HL-60 (cell line): ENCODE results near the gene SERPINC1.

ENCODE experiments used
- CTCF ChIP-seq: IDR thresholded peaks from one replicate; pipeline ENCODE4 v1.5.1; 2011; ENCODE audit warnings: low read length, control low read depth, inconsistent platforms; ENCODE audit not compliant: insufficient read depth
- GABPA ChIP-seq: IDR thresholded peaks from 2 replicates; pipeline ENCODE4 v1.6.1; 2012; ENCODE audit warnings: low read depth
- POLR2AphosphoS5 ChIP-seq: IDR thresholded peaks from 2 replicates; pipeline ENCODE4 v1.6.1; 2012; ENCODE audit warnings: low read depth
- REST ChIP-seq: IDR thresholded peaks from 2 replicates; pipeline ENCODE4 v1.6.1; 2012; ENCODE audit warnings: low read depth; ENCODE audit not compliant: insufficient replicate concordance

GRCh38 chr1:173937062-173937461 lies 19.9 kb upstream of the SERPINC1 start:
- TF ChIP-seq CTCF: no peak
- no peak for TF ChIP-seq POLR2AphosphoS5
- TF ChIP-seq GABPA: no peak
- TF ChIP-seq REST: no peak
